ENCODE measurements around the gene RYR2. TPM values are rescaled to one million over a fixed set of nuclear protein-coding genes. Genes with fewer than 3 reads are reported as not detected.
A peak's percentile ranks its signal among the peaks of the same experiment; 100 is the strongest.

Gene RYR2
- total RNA-seq, 2 donors from 2014 or later = 14.2 to 17.1 TPM

DNA sequence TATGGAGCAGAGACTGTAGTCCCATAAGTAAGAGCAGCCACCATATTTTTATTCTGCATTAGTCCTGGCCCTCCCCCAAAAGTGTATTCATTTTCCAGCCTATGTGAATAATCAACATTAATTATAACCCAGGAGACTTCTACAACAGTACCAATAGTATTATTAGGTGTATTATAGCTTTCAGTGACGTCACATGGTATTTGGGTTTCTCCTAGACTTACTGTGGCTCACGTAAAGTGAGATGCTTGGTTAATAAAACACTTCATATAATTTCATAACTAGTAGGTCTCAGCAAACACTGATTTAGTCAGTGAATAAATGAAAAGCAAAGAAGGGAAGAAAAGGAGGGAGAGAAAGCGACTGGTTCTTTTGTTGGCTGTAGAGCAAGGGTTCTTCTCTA, 762.5 kb downstream of the RYR2 start:
- intact Hi-C loops (cut with DNase I) = no loop called here
- 86 to 87% methylated on average over 3 of the region's 3 CpGs for WGBS, 2 donors
- no peak for ATAC-seq
- Histone ChIP-seq H3K4me3 (no peak overlapping the region), H3K36me3 (replicated peaks in 1 of 2; ENCODE audit: insufficient read depth in 1 of 2, low read depth in 2 of 2) (no peaks in the 10 kb centered on the region), H3K9me3 (no peaks in the 10 kb centered on the region), H3K27me3 (no peaks in the 10 kb centered on the region), H3K4me1 (no peaks in the 10 kb centered on the region), H3K27ac (no peak overlapping the region)
- no peak for DNase-seq
- TF ChIP-seq POLR2A (IDR thresholded peaks at IDR 0.05) (no peak), CTCF (IDR thresholded peaks at IDR 0.05) (no peak)

- Histone ChIP-seq H3K4me3 (no peak overlapping the region), H3K9me3 (no peaks in the 10 kb centered on the region), H3K4me1 (no peaks in the 10 kb centered on the region), H3K27ac (no peak overlapping the region), H3K36me3 (replicated peaks in 1 of 2; ENCODE audit: insufficient read depth in 1 of 2, low read depth in 2 of 2) (no peaks in the 10 kb centered on the region), H3K27me3 (no peaks in the 10 kb centered on the region)
- intact Hi-C loops (cut with DNase I) = no loop called here
- TF ChIP-seq CTCF (IDR thresholded peaks at IDR 0.05) (no peak), POLR2A (IDR thresholded peaks at IDR 0.05) (no peak)
- 71 to 76% methylated on average over 2 of the region's 2 CpGs for WGBS, 2 donors
- ATAC-seq = no peak
- DNase-seq = no peak
Observed at GRCh38 chr1:237809099-237809498, 767.1 kb downstream of the RYR2 start.

GRCh38 chr1:237811633-237812032, 769.6 kb downstream of the RYR2 start:
- intact Hi-C loops (cut with DNase I) = no loop called here
- no peak for TF ChIP-seq POLR2A (IDR thresholded peaks at IDR 0.05)
- no peak for TF ChIP-seq CTCF (IDR thresholded peaks at IDR 0.05)

DNA sequence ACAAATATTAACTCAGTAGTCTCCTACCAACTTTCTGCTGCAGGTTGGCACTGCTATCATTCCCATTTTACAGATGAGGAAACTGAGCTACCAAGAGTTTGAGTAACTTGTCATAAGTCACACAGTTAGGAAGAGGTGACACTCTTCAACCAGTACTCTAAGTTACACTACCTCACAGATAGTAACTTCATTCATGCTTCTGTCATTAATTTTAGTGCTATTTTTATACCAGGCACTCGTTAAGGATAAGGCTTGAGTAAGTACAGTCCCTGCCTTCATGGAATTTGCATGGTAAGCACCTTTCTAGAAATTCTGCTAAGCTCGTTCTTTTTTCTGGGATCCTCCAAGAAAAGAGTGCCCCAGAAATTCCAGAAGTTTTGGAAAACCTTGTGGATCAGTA, 770.1 kb downstream of the RYR2 start:
- Histone ChIP-seq H3K36me3 (replicated peaks in 1 of 2; ENCODE audit: insufficient read depth in 1 of 2, low read depth in 2 of 2) (no peaks in the 10 kb centered on the region), H3K4me3 (no peak overlapping the region), H3K9me3 (no peaks in the 10 kb centered on the region), H3K27ac (no peak overlapping the region), H3K27me3 (no peaks in the 10 kb centered on the region), H3K4me1 (no peaks in the 10 kb centered on the region)
- TF ChIP-seq CTCF (IDR thresholded peaks at IDR 0.05) (no peak), POLR2A (IDR thresholded peaks at IDR 0.05) (no peak)
- DNase-seq (no peak), ATAC-seq (no peak)
- 55 to 72% methylated on average over 2 of the region's 2 CpGs for WGBS, 2 donors
- intact Hi-C loops (cut with DNase I) = no loop called here

More at GRCh38 chr1:237811633-237812032, 769.6 kb downstream of the RYR2 start:
- Histone ChIP-seq H3K4me3 (no peak overlapping the region), H3K27ac (no peak overlapping the region), H3K4me1 (no peaks in the 10 kb centered on the region), H3K36me3 (replicated peaks in 1 of 2; ENCODE audit: insufficient read depth in 1 of 2, low read depth in 2 of 2) (no peaks in the 10 kb centered on the region), H3K27me3 (no peaks in the 10 kb centered on the region), H3K9me3 (no peaks in the 10 kb centered on the region)
- 66 to 81% methylated on average over 5 of the region's 5 CpGs for WGBS, 2 donors
- ATAC-seq (no peak), DNase-seq (no peak)

- Histone ChIP-seq H3K27ac (no peak overlapping the region), H3K4me3 (no peak overlapping the region), H3K9me3 (no peaks in the 10 kb centered on the region), H3K4me1 (no peaks in the 10 kb centered on the region), H3K27me3 (no peaks in the 10 kb centered on the region), H3K36me3 (replicated peaks in 1 of 2; ENCODE audit: insufficient read depth in 1 of 2, low read depth in 2 of 2) (no peaks in the 10 kb centered on the region)
- ATAC-seq (no peak), DNase-seq (no peak)
- WGBS, 2 donors = 43 to 54% methylated on average over 5 of the region's 5 CpGs
- intact Hi-C loops (cut with DNase I) = no loop called here
- TF ChIP-seq CTCF (IDR thresholded peaks at IDR 0.05) = peak in 6 of 7 experiments; percentile 20 to 46 (median 32)
- no peak for TF ChIP-seq POLR2A (IDR thresholded peaks at IDR 0.05)
Observed at GRCh38 chr1:237814319-237814924, 772.4 kb downstream of the RYR2 start.
